Measurements from ENCODE around the gene HIC2. TPM values are rescaled to one million over a fixed set of nuclear protein-coding genes. Genes with fewer than 3 reads are reported as not detected.
"Not testable (repeated sequence)": the region's sequence is repeated elsewhere in the genome, so short reads cannot be mapped to it uniquely, and the experiment has no call there.

Gene HIC2
- polyA plus RNA-seq, 3 donors, result 0.98 to 2.0 (median 1.6) TPM

DNA sequence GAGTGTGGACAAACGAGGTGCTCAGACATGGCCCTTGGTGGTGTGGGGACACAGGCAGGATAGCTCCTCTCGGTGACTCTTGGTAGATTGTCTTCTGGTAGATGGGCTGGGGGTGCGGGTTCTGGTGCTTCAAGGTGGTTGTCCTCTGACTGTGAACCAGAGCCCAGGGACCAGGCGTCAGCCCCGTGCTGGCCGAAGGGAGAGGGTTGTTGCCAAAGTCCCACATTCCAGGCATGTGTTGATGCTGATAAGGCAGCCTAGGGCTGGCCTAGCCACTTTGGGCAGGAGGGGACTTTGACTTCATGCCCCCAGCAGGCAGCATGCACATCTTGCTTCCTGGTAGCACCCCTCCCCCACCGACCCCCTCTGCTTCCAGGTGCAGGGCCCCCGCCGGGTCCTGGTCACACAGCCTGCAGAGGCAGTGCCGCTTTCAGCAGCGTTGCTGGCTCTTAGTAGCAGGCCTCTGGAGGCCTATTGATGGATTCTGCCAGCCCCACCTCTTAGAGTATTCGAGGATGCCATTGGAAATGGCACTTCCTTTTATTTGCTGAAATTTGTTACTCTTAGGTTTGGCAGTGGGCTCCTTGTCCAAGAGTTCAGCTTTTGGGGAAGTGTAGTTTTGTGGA is 7.0 kb downstream of the HIC2 start:
- H3K27ac ChIP-seq (ENCODE audit: low read depth, low read length), result not testable (repeated sequence)
- WGBS, 3 donors, result 31% methylated on average over 3 of the region's 12 CpGs; no CpG with 5 or more reads in 2 of the 3 donors

DNA sequence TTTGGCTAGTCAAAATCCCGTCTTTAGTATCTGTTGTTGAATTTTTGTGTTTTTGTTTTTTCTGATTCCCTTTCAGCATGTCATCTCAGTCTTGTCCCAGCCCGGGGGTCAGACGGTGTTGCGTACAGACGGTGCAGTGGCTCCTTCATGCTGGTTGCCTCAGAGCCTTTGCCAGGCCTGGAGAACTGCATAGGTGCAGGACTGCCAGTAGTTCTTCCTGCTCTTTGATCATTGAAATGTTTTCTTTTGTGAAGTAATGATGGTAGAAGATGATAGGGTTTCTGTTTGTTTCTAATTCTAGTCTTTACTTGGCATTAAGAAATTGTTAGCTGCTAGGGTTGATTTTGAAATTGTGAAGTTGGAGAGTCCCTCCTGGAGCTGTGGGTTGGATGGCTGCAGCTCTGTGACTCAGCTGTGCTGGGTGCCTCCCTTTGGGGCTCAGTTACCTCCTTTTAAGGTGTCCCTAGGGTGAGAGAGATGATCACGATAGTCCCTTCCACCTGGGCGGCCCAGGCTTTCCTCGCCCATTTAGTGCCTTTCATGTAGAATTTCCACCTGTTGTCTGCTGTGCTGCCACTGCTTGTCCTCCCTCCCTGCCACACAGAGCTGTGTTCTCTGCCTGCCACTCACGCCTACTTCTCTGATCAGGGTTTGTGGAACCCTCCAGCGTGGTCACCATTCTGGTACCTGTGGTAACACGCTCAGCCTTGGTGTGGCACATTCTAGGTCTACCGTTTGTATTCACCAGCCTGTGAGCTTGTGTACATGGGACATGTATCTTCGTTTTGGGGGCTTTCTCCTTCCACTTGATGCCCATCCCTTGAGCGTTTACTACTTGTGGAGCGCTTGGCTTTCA is 17.4 kb downstream of the HIC2 start:
- no CpG with 5 or more reads among the region's 15 CpGs for WGBS, 3 donors
- not testable (repeated sequence) for H3K27ac ChIP-seq (ENCODE audit: low read depth, low read length)

DNA sequence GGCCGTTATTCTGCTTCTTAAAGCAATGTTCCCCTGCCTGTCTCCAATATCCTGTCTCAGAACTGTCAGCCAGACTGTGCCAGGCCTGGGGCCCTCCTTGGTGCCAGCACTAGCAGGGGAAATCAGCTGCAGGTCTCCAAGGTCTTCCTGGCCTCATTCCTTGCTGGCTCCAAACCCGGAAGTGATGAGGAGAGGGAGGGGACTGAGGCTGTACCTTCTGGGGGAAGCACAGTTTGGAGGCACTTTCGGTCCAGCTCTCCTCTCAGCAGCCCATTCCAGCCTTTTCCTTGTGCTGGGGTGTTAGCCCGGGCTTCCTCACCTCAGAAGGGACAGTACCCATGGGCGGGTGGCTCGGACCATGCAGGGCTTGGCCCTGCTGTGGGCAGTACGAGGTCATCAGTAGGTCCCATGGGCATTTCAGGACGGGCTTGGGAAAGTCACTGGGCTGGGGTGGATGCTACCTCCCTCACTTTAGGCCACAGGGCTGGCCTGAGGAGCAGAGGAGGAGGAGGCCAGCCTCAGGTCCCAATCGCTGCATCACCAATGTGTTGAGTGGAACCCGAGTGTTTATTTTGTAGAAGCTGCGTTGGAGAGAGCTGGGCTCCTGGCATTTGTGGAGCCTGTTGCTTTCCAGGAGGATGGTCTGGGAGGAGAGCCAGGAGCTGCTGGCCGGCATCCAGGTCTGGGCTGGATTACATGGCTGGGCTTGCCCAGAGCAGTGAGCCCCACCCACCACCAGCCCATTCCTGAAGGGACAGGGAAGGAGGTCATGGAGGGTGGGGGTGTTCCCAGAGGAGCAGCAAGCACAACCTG is 19.0 kb downstream of the HIC2 start:
- 4 to 61% (median 10%) methylated on average over 2 to 3 of the region's 12 CpGs for WGBS, 3 donors

DNA sequence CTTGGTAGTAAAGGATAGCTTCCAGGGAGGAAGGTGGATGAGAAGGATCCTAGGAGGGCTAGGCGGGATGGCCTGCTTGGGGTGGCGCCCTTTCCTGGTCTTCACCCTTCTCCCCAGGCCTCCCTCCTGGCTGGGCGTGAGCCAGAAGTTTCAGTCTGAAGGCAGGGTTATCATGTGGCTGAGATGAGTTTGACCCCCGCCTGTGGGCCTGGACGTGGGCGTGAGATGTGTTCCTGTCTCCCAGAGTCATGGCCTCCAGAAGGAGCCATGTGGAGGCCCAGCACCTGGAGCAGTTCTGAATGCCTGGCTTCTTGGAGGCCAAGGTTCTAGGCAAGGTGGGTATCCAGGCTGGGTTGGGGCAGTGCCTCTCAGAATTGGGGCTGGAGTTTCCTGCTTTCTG is 20.8 kb downstream of the HIC2 start:
- not testable (repeated sequence) for H3K27ac ChIP-seq (ENCODE audit: low read depth, low read length)
- WGBS, 3 donors, result 75 to 92% (median 84%) methylated on average over 4 of the region's 6 CpGs

More for the DNA sequence above, 19.0 kb downstream of the HIC2 start:
- H3K27ac ChIP-seq (ENCODE audit: low read depth, low read length), result not testable (repeated sequence)

DNA sequence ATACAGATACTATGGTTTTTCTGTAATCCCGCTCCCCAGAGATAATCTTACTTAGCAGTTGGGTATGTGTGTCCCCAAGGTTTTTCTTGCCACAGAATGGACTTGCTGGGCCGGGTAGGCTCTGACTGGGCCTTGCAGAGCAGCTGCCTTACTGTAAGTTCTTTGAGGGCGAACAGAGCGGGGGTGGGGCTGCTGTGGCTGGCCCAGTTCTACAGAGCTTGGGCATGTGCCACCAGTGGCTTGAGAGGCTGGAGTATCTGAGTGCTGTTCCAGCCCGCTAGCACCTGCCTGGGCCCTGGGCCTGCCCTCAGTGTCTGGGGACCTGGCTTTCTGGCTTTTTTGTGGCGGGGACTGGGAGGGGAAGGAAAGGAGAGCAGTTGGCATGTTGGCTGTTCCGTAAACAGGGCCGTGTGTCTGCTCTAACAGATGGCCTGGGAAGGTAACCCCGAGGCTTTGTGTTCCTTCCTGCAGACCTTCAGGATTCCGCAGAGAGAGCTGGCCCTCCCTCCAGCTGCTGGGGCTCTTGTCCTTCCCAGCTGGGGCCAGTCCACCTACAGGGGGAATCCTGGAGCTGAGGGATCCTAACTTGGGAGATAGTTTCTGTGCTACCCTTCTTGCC is 23.0 kb downstream of the HIC2 start:
- not testable (repeated sequence) for H3K27ac ChIP-seq (ENCODE audit: low read depth, low read length)
- no CpG with 5 or more reads among the region's 10 CpGs for WGBS, 3 donors

DNA sequence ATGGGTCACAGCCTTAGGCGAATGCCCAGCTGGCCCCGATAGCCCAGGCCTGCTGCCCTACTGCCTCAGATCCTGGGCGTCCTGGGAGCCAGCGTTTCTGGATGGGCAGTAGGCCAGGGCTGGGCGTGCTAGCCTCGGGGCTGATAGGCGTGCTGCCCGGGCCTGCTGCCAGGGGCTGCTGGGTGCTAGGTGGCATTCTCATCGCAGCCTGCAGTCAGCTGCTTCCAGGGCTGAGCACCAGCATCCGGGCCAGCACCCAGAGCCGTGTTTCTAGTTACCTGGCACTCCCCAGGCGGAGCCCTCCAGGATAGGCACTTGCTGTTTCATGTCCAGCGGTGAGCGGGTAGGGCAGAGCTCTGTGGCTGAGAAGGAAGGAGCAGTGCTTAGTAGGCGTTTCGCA is 23.5 kb downstream of the HIC2 start:
- not testable (repeated sequence) for H3K27ac ChIP-seq (ENCODE audit: low read depth, low read length)
- no CpG with 5 or more reads among the region's 16 CpGs for WGBS, 3 donors

DNA sequence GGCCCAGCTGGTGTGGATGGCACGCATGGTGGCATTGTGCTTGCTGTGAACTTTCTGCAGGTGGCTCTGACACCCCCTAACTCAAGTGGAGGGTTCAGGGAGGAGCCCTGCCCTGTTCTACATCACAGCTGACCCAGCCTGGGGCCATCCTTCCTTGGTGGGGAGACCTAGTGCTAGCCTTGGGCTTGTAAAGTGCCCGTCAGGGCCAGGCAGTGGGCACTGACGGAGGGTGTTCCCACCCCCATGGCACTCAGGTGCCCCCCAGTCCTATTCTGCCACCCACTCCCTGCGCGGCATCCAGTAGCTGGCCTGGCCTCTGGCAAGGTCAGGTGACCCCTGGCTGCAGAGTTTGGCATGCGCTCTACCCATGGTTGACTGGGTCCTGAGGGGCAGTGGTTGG is 24.0 kb downstream of the HIC2 start:
- not testable (repeated sequence) for H3K27ac ChIP-seq (ENCODE audit: low read depth, low read length)
- 89 to 97% (median 94%) methylated on average over 2 of the region's 6 CpGs for WGBS, 3 donors

DNA sequence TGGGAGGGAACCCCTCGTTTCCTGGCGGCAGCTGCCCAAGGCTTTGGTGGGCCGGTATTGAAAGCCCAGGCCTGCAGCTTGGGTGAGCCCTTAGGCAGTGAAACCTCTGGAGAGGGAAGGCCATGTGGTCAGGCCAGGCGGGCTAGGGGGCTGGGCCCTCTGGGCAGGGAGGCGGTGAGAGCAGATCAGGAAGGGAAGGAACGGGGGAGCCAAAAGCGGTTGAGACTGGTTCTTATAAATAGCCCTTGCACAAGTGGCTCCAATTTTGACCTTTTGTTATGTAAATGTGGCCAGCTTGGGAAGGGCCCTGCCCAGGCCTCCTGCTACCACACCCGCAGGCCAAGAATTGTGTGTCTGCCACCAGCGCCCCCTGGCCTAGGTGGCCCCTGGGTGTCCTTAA is 25.0 kb downstream of the HIC2 start:
- no CpG with 5 or more reads among the region's 9 CpGs for WGBS, 3 donors
- not testable (repeated sequence) for H3K27ac ChIP-seq (ENCODE audit: low read depth, low read length)

DNA sequence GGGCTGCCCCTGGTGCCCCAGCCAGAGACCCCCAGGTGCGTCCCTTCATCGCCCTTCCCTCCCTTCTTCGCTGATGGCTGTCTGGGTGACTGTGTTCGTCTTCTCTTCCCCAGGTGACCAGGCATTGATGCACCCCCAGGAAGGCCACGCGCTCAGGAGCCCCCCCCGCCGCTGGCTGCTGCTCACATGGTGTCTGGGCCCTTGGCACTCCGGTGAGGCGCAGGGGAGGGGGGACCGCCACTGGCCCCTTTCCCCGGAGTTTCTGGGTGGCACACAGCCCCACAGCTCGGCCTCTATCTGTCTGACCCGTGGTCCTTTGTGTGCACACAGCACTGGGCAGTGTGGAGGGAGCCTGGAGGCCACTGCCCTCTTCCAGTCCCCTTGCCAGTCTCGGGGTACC is 25.5 kb downstream of the HIC2 start:
- 78 to 88% methylated on average over 1 to 4 of the region's 15 CpGs; no CpG with 5 or more reads in 1 of the 3 donors for WGBS, 3 donors
- H3K27ac ChIP-seq (ENCODE audit: low read depth, low read length), result not testable (repeated sequence)

DNA sequence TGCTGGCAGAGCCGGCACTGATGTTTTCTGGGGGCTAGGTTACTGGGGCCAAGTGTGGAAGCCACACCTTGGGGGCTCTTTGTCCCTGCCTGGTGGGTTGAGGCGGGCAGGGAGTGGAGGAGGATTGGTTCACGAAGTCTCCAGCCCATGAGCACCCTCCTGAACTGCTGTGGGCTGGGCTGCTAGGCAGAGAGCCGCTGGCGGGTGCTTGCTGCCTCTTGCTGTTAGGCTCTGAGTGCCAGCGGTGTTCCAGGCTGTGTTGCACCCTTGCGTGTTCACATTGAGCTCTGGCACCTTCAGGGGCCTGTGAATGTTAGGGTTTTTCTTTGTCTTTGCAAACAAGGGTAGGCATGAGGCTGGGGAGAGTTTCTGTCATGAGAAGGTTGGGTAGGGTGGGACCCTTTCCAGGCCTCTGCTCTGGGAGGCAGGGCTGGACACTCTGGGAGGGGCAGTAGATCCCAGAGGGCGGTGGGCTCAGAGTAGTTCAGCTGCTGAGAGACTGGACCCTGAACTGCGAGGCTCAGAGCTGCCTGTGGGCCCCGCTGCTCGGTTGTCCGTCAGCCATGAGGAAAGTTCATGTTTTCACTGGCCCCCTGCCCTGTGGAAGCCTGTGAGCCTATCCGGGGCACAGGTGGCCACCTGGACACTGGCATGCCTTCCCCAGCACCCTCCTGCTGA is 26.0 kb downstream of the HIC2 start:
- WGBS, 3 donors, result 87 to 93% (median 90%) methylated on average over 13 of the region's 13 CpGs
- H3K27ac ChIP-seq (ENCODE audit: low read depth, low read length), result no peak overlapping the region

DNA sequence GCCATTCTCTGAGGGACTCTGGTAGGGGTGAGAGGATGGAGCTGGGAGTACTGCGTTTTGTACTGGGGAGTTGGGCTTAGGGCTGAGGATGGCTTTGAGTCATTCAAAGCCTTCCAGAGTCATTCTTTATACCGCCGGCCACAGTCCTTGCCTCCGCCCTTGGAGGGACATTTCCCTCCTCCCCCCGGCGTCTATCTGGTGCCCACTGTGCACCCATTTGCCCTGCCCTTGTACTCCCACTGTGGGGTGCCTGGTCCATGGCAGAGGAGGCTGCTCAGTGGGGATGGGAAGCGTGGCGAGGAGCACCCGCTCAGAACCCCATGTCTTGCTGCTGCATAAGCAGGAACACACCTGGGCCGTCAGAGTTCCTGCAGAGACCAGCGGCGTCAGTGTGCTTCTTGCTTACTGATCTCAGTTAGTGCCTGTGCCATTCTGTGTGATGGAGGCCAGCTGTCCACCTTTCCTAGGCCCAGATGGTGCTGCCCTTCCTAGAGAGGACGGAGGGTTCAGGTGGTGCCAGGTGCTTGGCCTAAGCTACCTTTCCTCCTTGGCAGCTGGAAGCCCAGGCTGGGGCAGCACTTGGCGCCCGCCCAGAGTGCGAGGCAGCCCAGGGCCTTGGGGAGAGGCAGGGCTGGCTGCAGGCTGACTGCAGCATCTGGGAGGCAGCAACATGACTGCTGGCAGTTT is 26.7 kb downstream of the HIC2 start:
- WGBS, 3 donors, result 57 to 88% (median 88%) methylated on average over 16 of the region's 16 CpGs
- no peak overlapping the region for H3K27ac ChIP-seq (ENCODE audit: low read depth, low read length)

DNA sequence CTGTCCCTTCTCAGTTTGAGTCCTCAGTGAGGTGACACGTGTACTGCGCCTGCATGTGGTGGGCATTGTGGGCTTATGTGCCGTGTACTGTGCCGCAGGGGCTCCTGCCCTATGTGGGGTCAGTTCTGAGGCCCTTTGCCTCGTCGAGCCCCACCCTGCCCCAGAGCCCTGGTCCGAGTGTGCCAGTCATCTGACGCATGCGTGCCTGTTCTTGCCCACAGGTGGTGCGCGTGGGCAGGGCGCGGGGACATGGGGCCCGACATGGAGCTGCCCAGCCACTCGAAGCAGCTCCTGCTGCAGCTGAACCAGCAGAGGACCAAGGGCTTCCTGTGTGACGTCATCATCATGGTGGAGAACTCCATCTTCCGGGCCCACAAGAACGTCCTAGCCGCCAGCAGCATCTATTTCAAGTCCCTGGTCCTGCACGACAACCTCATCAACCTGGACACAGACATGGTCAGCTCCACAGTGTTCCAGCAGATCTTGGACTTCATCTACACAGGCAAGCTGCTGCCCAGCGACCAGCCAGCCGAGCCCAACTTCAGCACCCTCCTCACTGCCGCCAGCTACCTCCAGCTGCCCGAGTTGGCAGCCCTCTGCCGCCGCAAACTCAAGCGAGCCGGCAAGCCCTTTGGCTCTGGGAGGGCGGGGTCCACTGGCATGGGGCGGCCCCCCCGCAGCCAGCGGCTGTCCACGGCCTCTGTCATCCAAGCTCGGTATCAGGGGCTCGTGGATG is 27.7 kb downstream of the HIC2 start:
- WGBS, 3 donors, result 86 to 91% (median 89%) methylated on average over 35 of the region's 35 CpGs

DNA sequence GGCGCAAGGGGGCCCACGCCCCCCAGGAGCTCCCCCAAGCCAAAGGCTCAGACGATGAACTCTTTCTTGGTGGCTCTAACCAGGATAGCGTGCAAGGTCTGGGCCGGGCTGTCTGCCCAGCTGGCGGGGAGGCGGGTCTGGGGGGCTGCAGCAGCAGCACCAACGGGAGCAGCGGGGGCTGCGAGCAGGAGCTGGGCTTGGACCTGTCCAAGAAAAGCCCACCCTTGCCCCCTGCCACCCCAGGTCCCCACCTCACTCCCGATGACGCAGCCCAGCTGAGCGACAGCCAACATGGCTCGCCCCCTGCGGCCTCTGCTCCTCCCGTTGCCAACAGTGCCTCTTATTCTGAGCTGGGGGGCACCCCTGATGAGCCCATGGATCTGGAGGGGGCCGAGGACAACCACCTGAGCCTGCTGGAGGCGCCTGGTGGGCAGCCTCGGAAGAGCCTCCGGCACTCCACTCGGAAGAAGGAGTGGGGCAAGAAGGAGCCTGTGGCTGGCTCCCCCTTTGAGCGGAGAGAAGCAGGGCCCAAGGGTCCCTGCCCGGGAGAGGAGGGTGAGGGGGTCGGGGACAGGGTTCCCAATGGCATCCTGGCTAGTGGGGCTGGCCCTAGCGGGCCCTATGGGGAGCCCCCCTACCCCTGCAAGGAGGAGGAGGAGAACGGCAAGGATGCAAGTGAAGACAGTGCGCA is 28.4 kb downstream of the HIC2 start:
- WGBS, 3 donors, result 92 to 96% (median 93%) methylated on average over 26 to 27 of the region's 27 CpGs
- H3K27ac ChIP-seq (ENCODE audit: low read depth, low read length), result no peak overlapping the region

More for the DNA sequence above, 27.7 kb downstream of the HIC2 start:
- H3K27ac ChIP-seq (ENCODE audit: low read depth, low read length), result no peak overlapping the region

DNA sequence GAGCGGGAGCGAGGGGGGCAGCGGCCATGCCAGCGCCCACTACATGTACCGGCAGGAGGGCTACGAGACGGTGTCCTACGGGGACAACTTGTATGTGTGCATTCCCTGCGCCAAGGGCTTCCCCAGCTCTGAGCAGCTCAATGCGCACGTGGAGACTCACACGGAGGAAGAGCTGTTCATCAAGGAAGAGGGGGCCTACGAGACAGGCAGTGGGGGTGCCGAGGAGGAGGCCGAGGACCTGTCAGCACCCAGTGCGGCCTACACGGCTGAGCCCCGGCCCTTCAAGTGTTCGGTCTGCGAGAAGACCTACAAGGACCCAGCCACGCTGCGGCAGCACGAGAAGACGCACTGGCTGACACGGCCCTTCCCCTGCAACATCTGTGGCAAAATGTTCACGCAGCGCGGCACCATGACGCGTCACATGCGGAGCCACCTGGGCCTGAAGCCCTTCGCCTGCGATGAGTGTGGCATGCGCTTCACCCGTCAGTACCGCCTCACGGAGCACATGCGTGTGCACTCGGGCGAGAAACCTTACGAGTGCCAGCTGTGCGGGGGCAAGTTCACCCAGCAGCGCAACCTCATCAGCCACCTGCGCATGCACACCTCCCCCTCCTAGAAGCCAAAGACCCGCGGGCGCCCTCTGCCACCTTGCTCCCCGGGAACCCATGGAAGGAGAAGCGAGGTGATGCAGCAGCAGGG is 29.1 kb downstream of the HIC2 start:
- WGBS, 3 donors, result 94 to 98% (median 95%) methylated on average over 49 of the region's 49 CpGs
- no peak overlapping the region for H3K27ac ChIP-seq (ENCODE audit: low read depth, low read length)

DNA sequence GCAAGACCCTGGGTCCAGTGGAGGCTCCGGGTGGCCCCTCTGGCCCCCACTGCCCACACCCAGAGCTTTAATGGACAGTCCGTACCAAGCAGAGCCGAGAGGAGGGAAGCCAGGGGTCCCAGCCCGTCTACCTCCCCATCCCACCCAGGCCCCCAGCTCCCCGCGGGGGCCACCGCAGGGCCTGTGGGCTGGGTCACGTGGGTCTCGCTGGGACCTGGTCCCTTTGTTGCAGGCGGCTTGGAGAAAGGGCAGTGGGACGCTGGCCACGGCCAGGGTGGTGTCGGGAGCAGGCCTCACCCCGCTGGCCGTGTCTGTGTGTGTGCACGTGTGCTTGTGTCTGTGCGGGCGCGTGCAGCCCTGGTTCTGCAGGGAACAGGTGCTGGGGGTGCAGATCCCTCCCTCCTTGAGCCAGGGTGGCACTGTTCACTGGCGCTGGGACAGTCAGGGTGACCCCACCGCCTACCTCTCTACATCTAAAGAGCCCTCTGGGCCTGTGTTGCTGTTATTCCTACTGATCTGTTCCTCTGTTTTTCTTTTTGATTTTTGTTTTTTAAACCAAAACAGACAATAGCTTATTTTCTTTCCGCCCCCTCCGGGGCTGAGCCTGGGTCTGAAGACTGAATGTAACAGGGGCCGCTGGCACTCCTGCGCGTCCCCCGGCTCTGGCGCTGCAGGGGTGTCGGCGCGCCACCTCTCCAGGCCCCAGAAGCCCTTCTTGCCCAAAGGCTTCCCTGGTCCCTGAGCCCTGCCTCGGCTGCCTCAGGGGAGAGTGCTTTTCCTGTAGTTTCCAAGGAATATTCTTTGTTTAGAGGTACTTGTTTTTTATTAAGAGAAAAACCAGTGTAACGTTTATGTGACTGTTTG is 29.9 kb downstream of the HIC2 start:
- 91 to 94% (median 92%) methylated on average over 33 of the region's 33 CpGs for WGBS, 3 donors
- H3K27ac ChIP-seq (ENCODE audit: low read depth, low read length), result no peak overlapping the region
